Measurements from ENCODE around the gene SMURF2. TPM values are rescaled to one million over a fixed set of nuclear protein-coding genes. Genes with fewer than 3 reads are reported as not detected.
A peak's percentile ranks its signal among the peaks of the same experiment; 100 is the strongest.

The SMURF2 gene
- total RNA-seq, 1 donor from 2014 or later = 126 TPM

DNA sequence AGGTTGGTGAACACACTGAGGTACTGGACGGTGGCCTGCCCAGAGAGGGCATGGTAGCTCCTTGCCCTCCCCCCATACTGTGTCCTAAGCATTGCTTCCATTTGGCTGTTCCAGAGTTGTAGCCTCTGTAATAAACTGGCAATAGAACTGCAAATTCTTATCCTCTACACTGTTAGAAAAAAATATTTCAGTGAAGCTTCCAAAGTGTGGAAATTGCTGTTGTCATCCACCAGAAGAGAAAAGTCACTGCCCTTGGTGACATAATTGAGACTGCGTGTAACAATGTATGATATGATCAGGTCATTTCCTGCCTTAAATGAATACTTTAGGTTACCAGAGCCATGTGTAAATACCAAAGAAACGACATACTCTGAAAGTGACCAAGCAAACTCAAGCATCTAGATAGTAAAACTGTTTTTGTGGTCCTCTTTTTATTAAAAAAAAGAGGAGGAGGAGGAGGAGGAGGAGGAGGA is 89.4 kb downstream of the SMURF2 start:
- Mint-ChIP-seq H3K4me3 (ENCODE audit: unreplicated experiment) (peak overlapping the region; percentile 50), H3K4me1 (ENCODE audit: low read depth, unreplicated experiment) (peaks cover 9% of the 10 kb centered on the region), H3K9me3 (ENCODE audit: unreplicated experiment) (no peaks in the 10 kb centered on the region), H3K36me3 (ENCODE audit: low read depth, unreplicated experiment) (peaks cover 4% of the 10 kb centered on the region), H3K27me3 (ENCODE audit: low read depth, unreplicated experiment) (no peaks in the 10 kb centered on the region), H3K27ac (ENCODE audit: unreplicated experiment) (peak overlapping the region; percentile 87)
- Histone ChIP-seq H3K79me2 (ENCODE audit: insufficient read depth, low read length) (peaks cover 68% of the 10 kb centered on the region), H3K27me3 (ENCODE audit: insufficient read depth, low read length) (no peaks in the 10 kb centered on the region), H3K9ac (ENCODE audit: low read length) (no peak overlapping the region), H3K36me3 (ENCODE audit: insufficient read depth, low read length) (peaks cover 59% of the 10 kb centered on the region), H3K9me3 (ENCODE audit: insufficient read depth, low read depth, low read length) (no peaks in the 10 kb centered on the region), H3K4me3 (ENCODE audit: insufficient read depth, low read depth, low read length) (no peak overlapping the region), H3K27ac (ENCODE audit: low read depth, low read length) (peak overlapping the region; percentile 56), H3K4me2 (ENCODE audit: low read length) (peak overlapping the region; percentile 17), H2AFZ (ENCODE audit: low read depth, low read length) (no peak overlapping the region), H3K4me1 (ENCODE audit: insufficient read depth, low read length) (peaks cover 15% of the 10 kb centered on the region), H4K20me1 (ENCODE audit: insufficient read depth, low read length) (peaks cover 33% of the 10 kb centered on the region)
- FAIRE-seq (peak; percentile 5), DNase-seq (ENCODE audit: low read depth) (peak; percentile 62)
- no peak for TF ChIP-seq EZH2 (IDR thresholded peaks at IDR 0.05; ENCODE audit: insufficient read depth, low read length)
- TF ChIP-seq, protein P1, sequence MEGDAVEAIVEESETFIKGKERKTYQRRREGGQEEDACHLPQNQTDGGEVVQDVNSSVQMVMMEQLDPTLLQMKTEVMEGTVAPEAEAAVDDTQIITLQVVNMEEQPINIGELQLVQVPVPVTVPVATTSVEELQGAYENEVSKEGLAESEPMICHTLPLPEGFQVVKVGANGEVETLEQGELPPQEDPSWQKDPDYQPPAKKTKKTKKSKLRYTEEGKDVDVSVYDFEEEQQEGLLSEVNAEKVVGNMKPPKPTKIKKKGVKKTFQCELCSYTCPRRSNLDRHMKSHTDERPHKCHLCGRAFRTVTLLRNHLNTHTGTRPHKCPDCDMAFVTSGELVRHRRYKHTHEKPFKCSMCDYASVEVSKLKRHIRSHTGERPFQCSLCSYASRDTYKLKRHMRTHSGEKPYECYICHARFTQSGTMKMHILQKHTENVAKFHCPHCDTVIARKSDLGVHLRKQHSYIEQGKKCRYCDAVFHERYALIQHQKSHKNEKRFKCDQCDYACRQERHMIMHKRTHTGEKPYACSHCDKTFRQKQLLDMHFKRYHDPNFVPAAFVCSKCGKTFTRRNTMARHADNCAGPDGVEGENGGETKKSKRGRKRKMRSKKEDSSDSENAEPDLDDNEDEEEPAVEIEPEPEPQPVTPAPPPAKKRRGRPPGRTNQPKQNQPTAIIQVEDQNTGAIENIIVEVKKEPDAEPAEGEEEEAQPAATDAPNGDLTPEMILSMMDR (IDR thresholded peaks at IDR 0.05; ENCODE audit: insufficient read depth, low read depth, low read length) = no peak

DNA sequence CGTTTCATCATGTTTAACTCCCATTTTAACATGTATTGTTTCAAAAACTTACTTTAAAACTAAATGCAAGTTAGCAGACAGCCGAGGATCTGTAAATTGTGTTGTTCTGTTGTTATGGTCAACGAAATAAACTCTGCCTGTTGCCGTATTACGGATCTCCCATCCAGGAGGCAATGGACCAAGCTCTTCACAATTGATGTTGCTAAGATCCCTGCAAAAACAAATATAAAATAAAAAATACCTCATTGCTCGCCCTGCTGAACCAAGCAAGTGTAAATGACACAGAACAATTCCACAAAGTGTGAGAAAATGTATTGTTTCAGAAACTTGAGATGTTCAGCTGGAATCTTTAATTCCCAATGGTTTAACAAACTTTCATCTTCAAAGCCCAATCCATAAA is 90.4 kb downstream of the SMURF2 start:
- peaks cover 62% of the 10 kb centered on the region for H3K36me3 ChIP-seq (ENCODE audit: insufficient read depth, low read length)
- Mint-ChIP-seq H3K9me3 (ENCODE audit: unreplicated experiment) (no peaks in the 10 kb centered on the region), H3K36me3 (ENCODE audit: low read depth, unreplicated experiment) (no peaks in the 10 kb centered on the region), H3K4me1 (ENCODE audit: low read depth, unreplicated experiment) (peaks cover 9% of the 10 kb centered on the region), H3K27ac (ENCODE audit: unreplicated experiment) (peak overlapping the region; percentile 53), H3K4me3 (ENCODE audit: unreplicated experiment) (no peak overlapping the region), H3K27me3 (ENCODE audit: low read depth, unreplicated experiment) (no peaks in the 10 kb centered on the region)
- TF ChIP-seq, protein P1 (IDR thresholded peaks at IDR 0.05; ENCODE audit: insufficient read depth, low read depth, low read length) = no peak
- no peak for TF ChIP-seq EZH2 (IDR thresholded peaks at IDR 0.05; ENCODE audit: insufficient read depth, low read length)
- H3K4me2 ChIP-seq (ENCODE audit: low read length) = no peak overlapping the region
- FAIRE-seq (no peak), DNase-seq (ENCODE audit: low read depth) (no peak)
- H2AFZ ChIP-seq (ENCODE audit: low read depth, low read length) = no peak overlapping the region
- peaks cover 15% of the 10 kb centered on the region for H3K4me1 ChIP-seq (ENCODE audit: insufficient read depth, low read length)
- no peaks in the 10 kb centered on the region for H3K27me3 ChIP-seq (ENCODE audit: insufficient read depth, low read length)
- no peak overlapping the region for H3K9ac ChIP-seq (ENCODE audit: low read length)
- no peak overlapping the region for H3K27ac ChIP-seq (ENCODE audit: low read depth, low read length)
- peaks cover 31% of the 10 kb centered on the region for H4K20me1 ChIP-seq (ENCODE audit: insufficient read depth, low read length)
- H3K4me3 ChIP-seq (ENCODE audit: insufficient read depth, low read depth, low read length) = no peak overlapping the region
- H3K9me3 ChIP-seq (ENCODE audit: insufficient read depth, low read depth, low read length) = no peaks in the 10 kb centered on the region
- peaks cover 71% of the 10 kb centered on the region for H3K79me2 ChIP-seq (ENCODE audit: insufficient read depth, low read length)

DNA sequence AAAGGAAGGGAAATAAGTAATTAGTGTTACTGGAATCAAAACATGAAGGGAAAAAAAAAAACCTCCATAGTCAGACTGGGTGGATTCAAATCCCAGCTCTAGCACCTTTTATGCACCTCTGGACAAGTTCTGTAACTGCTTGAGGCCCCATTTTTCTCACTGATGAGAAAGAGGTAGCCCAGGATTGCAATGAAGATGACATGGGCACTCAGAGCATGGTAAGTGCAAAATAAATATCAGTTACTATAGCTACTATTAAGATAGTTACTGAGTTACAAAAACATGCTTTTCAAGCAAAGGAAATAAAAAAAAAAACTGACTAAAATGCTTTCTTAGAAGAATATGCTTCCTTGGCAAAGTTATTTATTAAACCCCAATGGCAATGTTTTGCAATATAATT is 96.5 kb downstream of the SMURF2 start:
- Histone ChIP-seq H3K79me2 (ENCODE audit: insufficient read depth, low read length) (peaks cover 54% of the 10 kb centered on the region), H3K27me3 (ENCODE audit: insufficient read depth, low read length) (no peaks in the 10 kb centered on the region), H2AFZ (ENCODE audit: low read depth, low read length) (no peak overlapping the region), H3K9ac (ENCODE audit: low read length) (no peak overlapping the region), H3K36me3 (ENCODE audit: insufficient read depth, low read length) (peaks cover 59% of the 10 kb centered on the region), H3K4me1 (ENCODE audit: insufficient read depth, low read length) (no peaks in the 10 kb centered on the region), H3K9me3 (ENCODE audit: insufficient read depth, low read depth, low read length) (no peaks in the 10 kb centered on the region), H3K4me3 (ENCODE audit: insufficient read depth, low read depth, low read length) (no peak overlapping the region), H4K20me1 (ENCODE audit: insufficient read depth, low read length) (peaks cover 27% of the 10 kb centered on the region), H3K4me2 (ENCODE audit: low read length) (no peak overlapping the region), H3K27ac (ENCODE audit: low read depth, low read length) (no peak overlapping the region)
- H3K27me3 Mint-ChIP-seq (ENCODE audit: low read depth, unreplicated experiment) = no peaks in the 10 kb centered on the region
- no peak overlapping the region for H3K4me3 Mint-ChIP-seq (ENCODE audit: unreplicated experiment)
- H3K27ac Mint-ChIP-seq (ENCODE audit: unreplicated experiment) = no peak overlapping the region
- no peaks in the 10 kb centered on the region for H3K9me3 Mint-ChIP-seq (ENCODE audit: unreplicated experiment)
- no peak for FAIRE-seq
- peaks cover 5% of the 10 kb centered on the region for H3K36me3 Mint-ChIP-seq (ENCODE audit: low read depth, unreplicated experiment)
- no peak for DNase-seq (ENCODE audit: low read depth)
- peaks cover 5% of the 10 kb centered on the region for H3K4me1 Mint-ChIP-seq (ENCODE audit: low read depth, unreplicated experiment)
- no peak for TF ChIP-seq EZH2 (IDR thresholded peaks at IDR 0.05; ENCODE audit: insufficient read depth, low read length)
- TF ChIP-seq, protein P1 (IDR thresholded peaks at IDR 0.05; ENCODE audit: insufficient read depth, low read depth, low read length) = no peak

All from astrocyte (in vitro differentiated cells and primary cell).